Activated CD8-positive, alpha-beta memory T cell treated with anti-CD3 and anti-CD28 coated beads for 1 hour (primary cell): Measurements from ENCODE around the gene MYO7A.

Source experiments
- DNase-seq, 2 donors: peaks; one replicate each; pipeline ENCODE4 v3.0.0-alpha.2; 2020; ENCODE audit warnings: low read depth in 1 of 2; ENCODE audit errors: extremely low read depth in 1 of 2

MYO7A gene

DNA sequence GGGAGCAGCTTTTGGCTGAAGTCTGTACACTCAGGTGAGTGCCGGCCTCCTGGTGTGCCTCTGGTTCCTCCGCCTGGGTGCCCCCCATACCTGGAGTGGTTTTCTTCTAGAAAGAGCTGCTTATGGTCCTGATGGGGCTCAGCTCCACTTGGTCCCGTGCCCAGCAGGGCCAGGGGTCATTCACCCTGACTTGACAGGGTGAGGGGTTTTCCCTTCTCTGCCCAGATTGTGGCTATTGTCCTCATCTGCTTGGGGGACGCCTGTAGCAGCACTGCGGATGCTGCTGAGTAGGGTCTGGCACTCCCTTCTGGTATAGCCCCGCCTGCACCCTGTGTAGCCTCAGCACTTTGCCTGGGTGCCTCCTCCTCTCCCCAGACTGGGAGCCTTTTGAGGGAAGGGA lies 17.2 kb upstream of the MYO7A start:
- DNase-seq = no peak

GRCh38 chr11:77111277-77111676 lies 16.8 kb upstream of the MYO7A start:
- no peak for DNase-seq

GRCh38 chr11:77111946-77112345 lies 16.1 kb upstream of the MYO7A start:
- no peak for DNase-seq

GRCh38 chr11:77112641-77113381 lies 15.2 kb upstream of the MYO7A start:
- DNase-seq = no peak

DNA sequence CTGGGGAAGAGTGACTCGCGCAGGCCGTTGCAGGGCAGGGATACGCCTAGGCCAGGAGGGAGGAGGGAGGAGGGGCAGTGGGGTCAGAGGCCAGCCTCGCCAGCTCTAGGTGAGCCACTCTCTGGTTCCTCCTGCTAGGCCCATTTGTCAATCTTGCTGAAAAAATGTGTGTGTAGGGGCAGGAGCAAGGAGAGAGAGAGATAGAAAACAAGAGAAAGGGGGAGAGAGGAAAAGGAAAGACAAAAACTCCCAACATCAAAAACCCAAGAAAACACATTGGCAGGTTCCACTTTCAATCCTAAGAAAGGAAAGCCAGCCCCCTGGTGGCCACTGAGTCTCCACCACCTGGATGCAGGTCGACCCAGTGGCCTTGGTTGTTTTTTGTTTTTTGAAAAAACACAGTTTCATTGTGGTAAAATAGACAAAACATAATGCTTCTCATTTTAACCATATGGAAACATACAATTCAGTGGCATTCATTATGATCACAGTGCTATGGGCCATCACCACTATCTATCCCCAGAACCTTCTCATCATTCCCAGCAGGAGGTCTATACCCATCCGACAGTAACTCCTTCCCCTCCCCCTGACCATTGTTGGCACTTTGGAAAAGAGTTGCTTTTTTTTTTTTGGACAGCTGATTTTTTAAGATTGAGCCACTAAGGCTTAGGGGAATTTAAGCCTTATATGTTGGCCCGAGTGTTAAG lies 14.5 kb upstream of the MYO7A start:
- DNase-seq = no peak

- DNase-seq = no peak
Observed at GRCh38 chr11:77114089-77114463, 14.0 kb upstream of the MYO7A start.

- DNase-seq = no peak
Observed at GRCh38 chr11:77115181-77115611, 12.8 kb upstream of the MYO7A start.

- DNase-seq = no peak
Observed at GRCh38 chr11:77115956-77116355, 12.1 kb upstream of the MYO7A start.

GRCh38 chr11:77117492-77117891 lies 10.6 kb upstream of the MYO7A start:
- DNase-seq = no peak

- no peak for DNase-seq
Observed at GRCh38 chr11:77118086-77118485, 10.0 kb upstream of the MYO7A start.

GRCh38 chr11:77118971-77119370 lies 9.1 kb upstream of the MYO7A start:
- DNase-seq = no peak

DNA sequence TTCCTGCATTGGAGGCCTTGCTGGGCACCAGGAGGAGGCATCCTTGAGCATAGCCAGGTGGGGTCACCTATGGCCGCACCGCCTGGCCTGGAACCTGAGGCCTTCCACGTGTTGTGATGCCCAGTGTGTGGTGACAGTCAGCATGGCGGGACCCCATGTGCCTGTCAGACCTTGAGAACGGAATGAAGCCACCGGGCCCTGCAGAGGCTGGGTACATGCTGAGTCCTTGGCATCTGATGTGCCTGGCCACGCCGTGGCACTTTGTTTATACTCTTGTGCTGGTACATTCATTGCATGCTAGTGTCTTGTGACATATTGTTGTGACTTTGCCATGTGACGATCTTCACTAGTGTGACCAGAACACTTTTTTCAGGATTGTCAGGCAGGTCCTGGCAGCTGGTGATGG lies 8.5 kb upstream of the MYO7A start:
- no peak for DNase-seq

- no peak for DNase-seq
Observed at GRCh38 chr11:77120571-77120970, 7.5 kb upstream of the MYO7A start.

GRCh38 chr11:77121096-77121640 lies 6.9 kb upstream of the MYO7A start:
- DNase-seq = no peak

DNA sequence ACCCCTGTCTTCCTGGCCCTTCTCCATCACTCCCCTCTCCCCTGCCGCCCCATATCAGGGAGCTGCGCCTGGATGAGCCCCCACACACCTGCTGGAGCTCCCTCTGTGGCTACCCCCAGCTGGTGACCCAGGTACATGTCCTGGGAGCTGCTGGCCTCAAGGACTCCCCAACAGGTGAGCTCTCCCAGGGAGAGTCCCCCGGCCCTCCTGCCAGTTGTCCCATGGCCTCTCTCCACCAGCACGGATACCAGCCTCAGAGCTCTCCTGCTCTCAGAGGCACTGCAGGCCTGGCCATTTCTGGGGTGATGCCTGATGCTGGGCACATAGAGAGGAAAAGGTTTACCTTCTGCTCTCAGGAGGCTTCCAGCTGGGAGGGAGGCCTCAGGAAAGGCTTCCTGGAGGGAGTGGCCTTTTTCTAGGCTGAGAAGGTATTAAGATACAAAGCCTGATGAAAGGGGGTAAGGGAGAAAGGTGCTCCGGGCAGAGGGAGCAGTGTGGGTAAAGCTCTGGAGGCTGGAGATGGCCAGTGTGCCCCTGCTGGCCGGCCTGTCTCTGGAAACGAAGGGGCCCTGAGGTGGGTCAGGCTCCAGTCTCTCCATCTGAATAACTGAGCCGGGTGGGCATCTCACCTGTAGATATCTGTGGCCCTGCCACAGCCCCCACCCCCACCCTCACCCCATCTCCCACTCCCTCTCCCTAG lies 6.0 kb upstream of the MYO7A start:
- no peak for DNase-seq

DNA sequence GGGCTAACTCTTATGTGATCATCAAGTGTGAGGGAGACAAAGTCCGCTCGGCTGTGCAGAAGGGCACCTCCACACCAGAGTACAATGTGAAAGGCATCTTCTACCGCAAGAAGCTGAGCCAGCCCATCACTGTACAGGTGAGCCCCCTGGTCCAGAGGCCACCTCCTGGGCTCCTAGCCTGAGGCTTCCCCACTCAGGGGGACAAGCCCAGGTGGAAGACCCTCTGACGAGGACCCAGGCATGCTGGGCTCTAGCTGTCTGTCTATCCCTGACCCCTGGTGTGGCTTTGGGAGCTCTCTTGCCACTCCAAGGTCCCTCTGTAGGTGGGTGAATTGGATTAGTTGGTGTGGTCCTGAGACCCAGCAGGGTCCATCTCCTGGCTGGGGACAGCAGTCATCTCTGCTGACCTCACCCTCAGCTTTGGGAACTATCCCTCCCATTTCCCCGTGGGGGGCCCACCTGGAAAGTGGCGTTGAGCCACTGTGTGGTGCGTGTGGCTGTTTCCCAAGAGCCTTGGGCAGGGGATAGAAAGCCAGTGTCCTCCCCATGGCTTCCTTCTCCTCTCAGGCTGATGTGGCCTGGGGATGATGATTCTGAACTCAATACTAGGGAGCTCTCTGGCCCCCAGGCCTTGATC lies 5.4 kb upstream of the MYO7A start:
- no peak for DNase-seq

DNA sequence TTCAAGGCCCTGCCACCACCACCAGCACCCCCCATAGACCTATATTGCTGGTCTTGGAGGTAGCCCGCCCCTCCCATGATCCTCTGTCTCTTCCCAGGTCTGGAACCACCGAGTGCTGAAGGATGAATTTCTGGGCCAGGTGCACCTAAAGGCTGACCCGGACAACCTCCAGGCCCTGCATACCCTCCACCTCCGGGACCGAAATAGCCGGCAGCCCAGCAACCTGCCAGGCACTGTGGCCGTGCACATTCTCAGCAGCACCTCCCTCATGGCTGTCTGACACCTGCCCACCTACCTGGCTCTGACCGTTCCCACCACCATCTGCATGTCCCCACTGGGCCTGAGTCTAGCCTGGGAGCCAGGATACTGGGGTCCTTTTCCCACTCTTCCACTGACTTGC lies 4.5 kb upstream of the MYO7A start:
- no peak for DNase-seq

DNA sequence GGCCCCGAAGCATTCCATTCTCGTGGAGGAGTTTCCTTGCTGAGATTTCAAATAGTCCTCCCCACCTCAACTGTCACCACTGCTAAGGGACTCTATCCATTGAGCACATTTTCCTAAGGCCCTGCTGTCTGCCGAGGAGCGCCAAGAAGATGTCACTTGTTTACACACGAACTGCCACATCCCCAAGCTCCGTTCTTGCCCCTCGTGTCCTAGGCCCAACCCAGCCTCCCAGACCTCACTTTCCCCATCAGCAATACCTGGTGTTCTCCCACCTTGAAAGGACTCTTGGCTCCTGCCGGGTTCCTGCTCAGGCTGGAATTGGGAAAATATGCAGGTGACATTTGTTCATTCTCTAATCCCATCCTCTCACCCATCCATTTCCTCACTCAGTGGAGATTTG lies 4.0 kb upstream of the MYO7A start:
- DNase-seq = no peak

GRCh38 chr11:77124488-77124887 lies 3.6 kb upstream of the MYO7A start:
- no peak for DNase-seq

DNA sequence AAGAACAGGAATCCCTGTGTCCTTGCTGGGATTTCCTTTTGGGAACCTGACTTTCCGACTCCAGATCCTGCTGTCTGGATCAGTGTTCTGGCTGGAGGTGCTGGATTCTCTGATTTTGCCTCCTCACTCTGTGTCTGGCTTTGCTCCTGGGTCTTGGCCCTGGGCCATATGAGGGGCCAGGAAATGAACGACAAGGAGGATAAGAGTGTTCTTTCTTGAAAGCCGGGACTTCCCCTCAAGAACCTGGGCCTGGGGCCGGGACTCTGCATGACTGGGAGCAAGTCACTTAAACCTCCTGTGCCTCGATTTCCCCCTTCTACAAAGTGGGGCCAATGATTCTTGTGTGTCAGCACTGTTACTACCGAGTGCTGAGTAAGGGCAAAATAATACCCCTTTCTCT lies 2.9 kb upstream of the MYO7A start:
- no peak for DNase-seq

- no peak for DNase-seq
Observed at GRCh38 chr11:77125695-77126094, 2.4 kb upstream of the MYO7A start.
